RKO (cell line): Measurements from ENCODE around the gene IP6K2.
"Not testable (repeated sequence)": the region's sequence is repeated elsewhere in the genome, so short reads cannot be mapped to it uniquely, and the experiment has no call there.

ENCODE experiments used
- DNase-seq: peaks from one replicate; pipeline ENCODE4 v3.0.0-alpha.2; 2016; ENCODE audit warnings: low spot score

The IP6K2 gene

GRCh38 chr3:48716982-48717746 lies at the start of gene IP6K2:
TSS of gene IP6K2 (minus strand) at chr3:48717221. CDS start at chr3:48695291, 21,930 bp downstream.
- peak; percentile 98 for DNase-seq

GRCh38 chr3:48765376-48765775 lies 48.4 kb upstream of the IP6K2 start:
- peak; percentile 46 for DNase-seq

- DNase-seq, result no peak
These were observed 45.8 kb upstream of the IP6K2 start for GRCh38 chr3:48762816-48763215.

- not testable (repeated sequence) for DNase-seq
These were observed 43.0 kb upstream of the IP6K2 start for GRCh38 chr3:48759991-48760540.

- DNase-seq, result not testable (repeated sequence)
These were observed 42.5 kb upstream of the IP6K2 start for GRCh38 chr3:48759531-48759930.

- no peak for DNase-seq
These were observed 42.0 kb upstream of the IP6K2 start for GRCh38 chr3:48759071-48759470.

GRCh38 chr3:48756640-48757039 lies 39.6 kb upstream of the IP6K2 start:
- no peak for DNase-seq

- DNase-seq, result no peak
These were observed 33.8 kb upstream of the IP6K2 start for GRCh38 chr3:48750856-48751255.

GRCh38 chr3:48748754-48749153 lies 31.7 kb upstream of the IP6K2 start:
- DNase-seq, result no peak

GRCh38 chr3:48747706-48748105 lies 30.7 kb upstream of the IP6K2 start:
- no peak for DNase-seq

- DNase-seq, result no peak
These were observed 30.1 kb upstream of the IP6K2 start for GRCh38 chr3:48747015-48747615.

GRCh38 chr3:48743773-48744172 lies 26.8 kb upstream of the IP6K2 start:
- no peak for DNase-seq

GRCh38 chr3:48741226-48741625 lies 24.2 kb upstream of the IP6K2 start:
- not testable (repeated sequence) for DNase-seq

GRCh38 chr3:48739955-48740823 lies 23.2 kb upstream of the IP6K2 start:
- DNase-seq, result peak; percentile 36

GRCh38 chr3:48739617-48739954 lies 22.6 kb upstream of the IP6K2 start:
- DNase-seq, result no peak

GRCh38 chr3:48738926-48739616 lies 22.1 kb upstream of the IP6K2 start:
- no peak for DNase-seq

GRCh38 chr3:48738144-48738536 lies 21.1 kb upstream of the IP6K2 start:
- no peak for DNase-seq

- DNase-seq, result not testable (repeated sequence)
These were observed 18.2 kb upstream of the IP6K2 start for GRCh38 chr3:48735075-48735767.

- DNase-seq, result not testable (repeated sequence)
These were observed 17.5 kb upstream of the IP6K2 start for GRCh38 chr3:48734541-48734940.

GRCh38 chr3:48733752-48734518 lies 16.9 kb upstream of the IP6K2 start:
- not testable (repeated sequence) for DNase-seq
